H1 (cell line): ENCODE data around the gene VIPR2. TPM values are rescaled to one million over a fixed set of nuclear protein-coding genes. Genes with fewer than 3 reads are reported as not detected.

Experiments used
- CTCF ChIA-PET: fragments of 300-600 bp; sonication (Branson Sonifier 250); formaldehyde crosslinking; loops from one replicate; lab custom pipeline; 2021; ENCODE audit not compliant: partially characterized antibody; lab: Charles Lee
- POLR2A ChIA-PET: fragments of 300-600 bp; sonication (Branson Sonifier 250); formaldehyde crosslinking; loops from one replicate; lab custom pipeline; 2021; ENCODE audit warnings: inconsistent platforms; ENCODE audit not compliant: partially characterized antibody; lab: Charles Lee
- DNase-seq, 2 experiments: peaks; one replicate each; pipeline versions ENCODE4 v3.0.0 to v3.0.0-alpha.2; 2010 to 2022; ENCODE audit warnings: low spot score in 2 of 2, low read depth in 1 of 2, mixed read lengths in 1 of 2
- FAIRE-seq: peaks from 2 replicates; lab custom pipeline; 2011; peaks lifted over from hg19 to GRCh38; lab: Jason Lieb, UNC
- H2AFZ ChIP-seq: 2 replicates; pipeline ENCODE4 v1.8.1; 2012; ENCODE audit warnings: low read length, inconsistent platforms
- H2AK5ac ChIP-seq: 2 replicates; pipeline ENCODE4 v1.6.1; 2013; ENCODE audit warnings: low read depth, low read length
- H2BK120ac ChIP-seq: replicated peaks from 2 replicates; pipeline ENCODE3; 2013; ENCODE audit warnings: low read depth, low read length, inconsistent platforms
- H2BK12ac ChIP-seq: 2 replicates; pipeline ENCODE4 v1.6.1; 2013; ENCODE audit warnings: low read depth, low read length
- H2BK15ac ChIP-seq: 2 replicates; pipeline ENCODE4 v1.6.1; 2013; ENCODE audit warnings: low read length
- H2BK20ac ChIP-seq: 2 replicates; pipeline ENCODE4 v1.6.1; 2013; ENCODE audit warnings: low read length
- H2BK5ac ChIP-seq: 2 replicates; pipeline ENCODE4 v1.6.1; 2013; ENCODE audit warnings: low read depth, low read length
- H3K14ac ChIP-seq: 2 replicates; pipeline ENCODE4 v1.6.1; 2013; ENCODE audit warnings: inconsistent platforms; ENCODE audit not compliant: insufficient read length
- H3K18ac ChIP-seq: 2 replicates; pipeline ENCODE4 v1.6.1; 2013; ENCODE audit warnings: low read length; ENCODE audit errors: extremely low read depth
- H3K23ac ChIP-seq: 2 replicates; pipeline ENCODE4 v1.6.1; 2013; ENCODE audit warnings: inconsistent platforms; ENCODE audit not compliant: insufficient read length
- H3K23me2 ChIP-seq: 2 replicates; pipeline ENCODE4 v1.6.1; 2013; ENCODE audit warnings: low read depth, low read length
- H3K27ac ChIP-seq: 2 replicates; pipeline ENCODE4 v1.6.1; 2011; ENCODE audit warnings: low read depth, low read length, inconsistent platforms
- H3K27me3 ChIP-seq, 4 experiments: replicated peaks in 1 of 4; 1 replicate in 1 of 4; 2 replicates in 3 of 4; pipeline versions ENCODE4 v1.6.1 to v1.8.1; 2011 to 2013; ENCODE audit warnings: low read length in 3 of 4, mild to moderate bottlenecking in 3 of 4, inconsistent platforms in 2 of 4, mixed read lengths in 2 of 4, moderate library complexity in 1 of 4; ENCODE audit not compliant: control insufficient read depth in 3 of 4, insufficient read depth in 3 of 4; ENCODE audit errors: extremely low read depth in 1 of 4
- H3K36me3 ChIP-seq, 4 experiments: 2 replicates each; pipeline versions ENCODE4 v1.6.1 to v1.8.1; 2011 to 2013; ENCODE audit warnings: mild to moderate bottlenecking in 4 of 4, low read length in 3 of 4, moderate library complexity in 2 of 4, control low read depth in 1 of 4, inconsistent platforms in 1 of 4; ENCODE audit not compliant: insufficient read depth in 4 of 4, control insufficient read depth in 2 of 4
- H3K4ac ChIP-seq: replicated peaks from 2 replicates; pipeline ENCODE3; 2013; ENCODE audit warnings: low read length, low read depth, mixed read lengths, inconsistent platforms; ENCODE audit not compliant: insufficient read length
- H3K4me1 ChIP-seq, 4 experiments: replicated peaks in 1 of 4; 1 replicate in 1 of 4; 2 replicates in 3 of 4; pipeline versions ENCODE4 v1.6.1 to v1.8.1; 2011 to 2013; ENCODE audit warnings: low read length in 3 of 4, inconsistent platforms in 2 of 4, mixed read lengths in 1 of 4; ENCODE audit not compliant: insufficient read depth in 4 of 4, control insufficient read depth in 3 of 4
- H3K4me2 ChIP-seq, 2 experiments: 2 replicates each; pipeline versions ENCODE4 v1.6.1 to v1.8.1; 2011 to 2013; ENCODE audit warnings: low read depth in 2 of 2, low read length in 2 of 2, control low read depth in 1 of 2, inconsistent platforms in 1 of 2, mild to moderate bottlenecking in 1 of 2; ENCODE audit not compliant: insufficient read depth in 1 of 2
- H3K4me3 ChIP-seq, 4 experiments: fragments of 200-600, 300-600 bp in 1 of 4; sonication (generic), shearing (Covaris generic), sonication (Bioruptor Twin) in 1 of 4; 2 replicates each; pipeline versions ENCODE4 v1.5.1 to v1.8.1; 2011 to 2016; ENCODE audit warnings: low read length in 4 of 4, low read depth in 3 of 4, control low read depth in 2 of 4, inconsistent platforms in 2 of 4, mild to moderate bottlenecking in 2 of 4, mixed read lengths in 1 of 4, moderate library complexity in 1 of 4; ENCODE audit not compliant: insufficient read depth in 2 of 4; ENCODE audit errors: extremely low read depth in 1 of 4
- H3K56ac ChIP-seq: replicated peaks from 2 replicates; pipeline ENCODE3; 2013; ENCODE audit warnings: low read depth, mild to moderate bottlenecking, mixed read lengths, low read length, inconsistent platforms; ENCODE audit not compliant: insufficient read length
- H3K79me1 ChIP-seq: 2 replicates; pipeline ENCODE4 v1.6.1; 2013; ENCODE audit warnings: low read depth, low read length, control low read depth
- H3K79me2 ChIP-seq, 2 experiments: 2 replicates each; pipeline versions ENCODE4 v1.6.1 to v1.8.1; 2012 to 2013; ENCODE audit warnings: low read length in 2 of 2, mild to moderate bottlenecking in 2 of 2, inconsistent platforms in 1 of 2; ENCODE audit not compliant: insufficient read depth in 2 of 2, control insufficient read depth in 1 of 2
- H3K9ac ChIP-seq, 4 experiments: replicated peaks in 1 of 4; 1 replicate in 1 of 4; 2 replicates in 3 of 4; pipeline versions ENCODE4 v1.6.1 to v1.8.1; 2011 to 2013; ENCODE audit warnings: low read depth in 3 of 4, low read length in 3 of 4, control low read depth in 2 of 4, mild to moderate bottlenecking in 2 of 4, moderate library complexity in 2 of 4, inconsistent platforms in 1 of 4; ENCODE audit errors: extremely low read depth in 1 of 4
- H3K9me3 ChIP-seq, 2 experiments: 2 replicates each; pipeline versions ENCODE4 v1.6.1 to v1.8.1; 2012 to 2013; ENCODE audit warnings: mild to moderate bottlenecking in 2 of 2, moderate library complexity in 2 of 2, control low read depth in 1 of 2, inconsistent platforms in 1 of 2, low read depth in 1 of 2, low read length in 1 of 2, mixed read lengths in 1 of 2; ENCODE audit not compliant: insufficient read depth in 2 of 2
- H4K20me1 ChIP-seq, 2 experiments: replicated peaks in 1 of 2; 2 replicates each; pipeline versions ENCODE3 to v1.8.1; 2011 to 2013; ENCODE audit warnings: inconsistent platforms in 2 of 2, low read length in 2 of 2, mild to moderate bottlenecking in 1 of 2; ENCODE audit not compliant: insufficient read depth in 2 of 2, control insufficient read depth in 1 of 2
- H4K5ac ChIP-seq: 2 replicates; pipeline ENCODE4 v1.6.1; 2013; ENCODE audit warnings: low read length, low read depth, mixed read lengths, inconsistent platforms; ENCODE audit not compliant: insufficient read length
- H4K8ac ChIP-seq: 2 replicates; pipeline ENCODE4 v1.8.0; 2013; ENCODE audit warnings: mild to moderate bottlenecking, moderate library complexity, low read length, inconsistent platforms; ENCODE audit not compliant: insufficient read depth; ENCODE audit errors: extremely low read depth
- H4K91ac ChIP-seq: replicated peaks from 2 replicates; pipeline ENCODE3; 2013; ENCODE audit warnings: low read length, mixed read lengths, inconsistent platforms; ENCODE audit not compliant: insufficient read length
- BACH1 ChIP-seq: IDR thresholded peaks from 2 replicates; pipeline ENCODE4 v1.6.1; 2012; ENCODE audit warnings: low read length, improper control_type of control experiment
- EZH2 ChIP-seq: fragments of 200-600 bp; sonication (generic); IDR thresholded peaks from 2 replicates; pipeline ENCODE4 v1.7.1; 2012; ENCODE audit warnings: low read depth, mild to moderate bottlenecking, moderate library complexity, low read length, inconsistent platforms; ENCODE audit not compliant: severe bottlenecking
- WGBS, 2 experiments: shearing (Covaris generic) in 1 of 2; methylation state at CpG; one replicate each; pipeline versions ENCODE4 v1.1.6 to v1.1.7; 2013 to 2015; ENCODE audit warnings: low lambda C conversion rate in 2 of 2, mixed read lengths in 2 of 2, inconsistent platforms in 1 of 2, low coverage in 1 of 2, missing lambda C conversion rate in 1 of 2; ENCODE audit not compliant: insufficient replicate concordance in 2 of 2, insufficient coverage in 1 of 2, insufficient read length in 1 of 2; ENCODE audit errors: extremely low coverage in 1 of 2, missing lambda C conversion rate in 1 of 2; 5-methylcytosine and 5-hydroxymethylcytosine counted together
- polyA plus RNA-seq, 7 experiments: library from polyadenylated mRNA; depleted of rRNA in 3 of 7; stranded (reverse) in 5 of 7; unstranded in 2 of 7; fragments of >200 nt in 5 of 7; fragments of 200-250 nt in 2 of 7; gene quantifications; 1 replicate in 5 of 7; 2 replicates in 1 of 7; 4 replicates in 1 of 7; pipeline versions ENCODE4 v1.2.1 to v1.2.3, GENCODE V29; 2011 to 2013; ENCODE audit warnings: missing spikeins in 2 of 7, mixed read lengths in 2 of 7
- total RNA-seq: library from RNA; stranded (reverse); fragmentation: NEBNext Ultra II Directional; extraction: Animal tissue kit (Norgen Biotek cat#: 25700); gene quantifications from 2 replicates; pipeline ENCODE4 v1.2.1, GENCODE V29; 2021

VIPR2 gene
- total and polyA plus RNA-seq, 2 of the 8 experiments (the other 6 are each of a cell fraction or from before 2014, with no cell fraction given), result 2.4 to 6.3 TPM

DNA sequence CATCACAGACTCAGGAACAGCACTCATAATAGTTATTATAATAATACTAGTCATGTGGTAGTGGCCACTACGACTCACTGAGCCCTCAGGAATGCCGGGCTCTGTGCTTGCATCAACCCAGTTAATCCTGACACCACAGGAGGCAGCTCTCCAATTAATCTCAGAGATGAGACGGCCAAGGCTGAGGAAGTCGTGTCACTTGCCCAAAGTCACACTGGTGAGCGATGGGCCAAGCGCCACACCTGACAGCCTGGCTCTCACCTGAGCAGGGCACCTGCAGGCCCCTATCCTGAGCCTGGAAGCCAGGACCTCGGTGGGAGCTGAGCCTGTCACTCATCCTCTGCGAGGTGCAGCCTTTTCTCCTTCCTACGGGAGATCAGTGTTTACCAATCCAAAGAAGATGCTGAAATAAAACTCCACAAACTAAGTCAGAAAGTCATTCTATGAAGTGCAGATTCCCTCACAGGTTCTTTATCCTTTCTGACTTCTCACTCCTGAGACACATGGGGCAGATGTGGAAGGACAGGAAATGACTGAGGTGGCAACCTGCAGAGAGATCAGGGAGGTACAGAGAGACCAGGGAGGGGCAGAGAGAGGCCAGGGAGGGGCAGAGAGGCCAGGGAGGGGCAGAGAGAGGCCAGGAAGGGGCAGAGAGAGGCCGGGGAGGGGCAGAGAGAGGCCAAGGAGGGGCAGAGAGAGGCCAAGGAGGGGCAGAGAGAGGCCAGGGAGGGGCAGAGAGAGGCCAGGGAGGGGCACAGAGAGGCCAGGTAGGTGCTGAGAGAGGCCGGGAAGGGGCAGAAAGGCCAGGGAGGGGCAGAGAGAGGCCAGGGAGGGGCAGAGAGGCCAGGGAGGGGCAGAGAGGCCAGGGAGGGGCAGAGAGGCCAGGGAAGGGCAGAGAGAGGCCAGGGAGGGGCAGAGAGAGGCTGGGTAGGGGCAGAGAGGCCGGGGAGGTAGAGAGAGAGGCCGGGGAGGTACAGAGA, 38.5 kb downstream of the VIPR2 start:
- no peak overlapping the region for H3K56ac ChIP-seq
- FAIRE-seq, result no peak
- 0 out of 2 replicates have a peak overlapping the region, but pooled peaks have one; percentile 12 for H4K8ac ChIP-seq
- peak overlapping the region; percentile 48; the same call in 1 of the 2 replicates for H2BK5ac ChIP-seq
- H3K4me3 ChIP-seq, result no peak overlapping the region
- WGBS, 2 experiments, result 66% methylated on average over 11 of the region's 13 CpGs; no CpG with 5 or more reads in 1 of the 2 experiments
- no peaks in the 10 kb centered on the region for H3K79me2 ChIP-seq
- no peak overlapping the region for H4K5ac ChIP-seq
- peak overlapping the region; percentile 72; the same call in 1 of the 2 replicates for H2BK12ac ChIP-seq
- no peaks in the 10 kb centered on the region for H3K27me3 ChIP-seq
- peak overlapping the region; percentile 75; the same call in 1 of the 2 replicates for H2BK15ac ChIP-seq
- H3K36me3 ChIP-seq, result peaks cover 0 to 5% (median 2%) of the 10 kb centered on the region in 4 experiments; a peak in 2 of 8 replicates
- H3K14ac ChIP-seq, result no peak overlapping the region
- no peak overlapping the region for H3K23ac ChIP-seq
- peaks cover 4 to 14% (median 8%) of the 10 kb centered on the region in 4 experiments for H3K4me1 ChIP-seq
- peak overlapping the region; percentile 23; the same call in 1 of the 2 replicates for H2BK20ac ChIP-seq
- H4K20me1 ChIP-seq, result no peaks in the 10 kb centered on the region
- H3K23me2 ChIP-seq, result no peaks in the 10 kb centered on the region
- no peak overlapping the region for H3K4ac ChIP-seq
- no peak overlapping the region; a peak in 2 of 4 replicates for H3K4me2 ChIP-seq
- no peaks in the 10 kb centered on the region for H3K79me1 ChIP-seq
- no peak overlapping the region for H2BK120ac ChIP-seq
- H2AK5ac ChIP-seq, result no peak overlapping the region
- ChIA-PET POLR2A (no interaction called here), CTCF (interaction anchor here (0.7 kb wide), 1 partner anchor 472 kb away, joined by 3 read pairs; no protein-coding TSS in a partner anchor)
- H3K9me3 ChIP-seq, result no peaks in the 10 kb centered on the region
- H3K9ac ChIP-seq, result no peak overlapping the region
- DNase-seq, result no peak
- TF ChIP-seq BACH1 (no peak), EZH2 (no peak)
- no peak overlapping the region; the same call in 1 of the 2 replicates for H3K18ac ChIP-seq
- H4K91ac ChIP-seq, result peak overlapping the region; percentile 62
- peak overlapping the region; percentile 34; the same call in 1 of the 2 replicates for H3K27ac ChIP-seq
- no peak overlapping the region for H2AFZ ChIP-seq
